Calu3 (cell line): ENCODE measurements around the gene IFT57. TPM values are rescaled to one million over a fixed set of nuclear protein-coding genes. Genes with fewer than 3 reads are reported as not detected.

Source experiments
- BruUV-seq: library from RNA; stranded (reverse); fragments of 400-500 nt; replicated peaks from 2 replicates; lab custom pipeline; 2021; lab: Mats Ljungman, UMichigan
- CTCF ChIA-PET: fragments of 300-600 bp; sonication (Branson Sonifier 250); formaldehyde crosslinking; loops from one replicate; lab custom pipeline; 2022; ENCODE audit warnings: antibody characterized with exemption; lab: Charles Lee
- DNase-seq: peaks from one replicate; pipeline ENCODE4 v3.0.0; 2022
- H3K27ac Mint-ChIP-seq: one replicate; pipeline ENCODE4 v1.8.0; 2022; ENCODE audit warnings: mixed read lengths; ENCODE audit not compliant: unreplicated experiment
- H3K27me3 Mint-ChIP-seq: one replicate; pipeline ENCODE4 v1.8.0; 2022; ENCODE audit warnings: mixed read lengths; ENCODE audit not compliant: unreplicated experiment
- H3K36me3 Mint-ChIP-seq: one replicate; pipeline ENCODE4 v1.8.0; 2022; ENCODE audit warnings: mild to moderate bottlenecking, moderate library complexity, mixed read lengths; ENCODE audit not compliant: insufficient read depth, unreplicated experiment
- H3K4me1 Mint-ChIP-seq: one replicate; pipeline ENCODE4 v1.8.0; 2022; ENCODE audit warnings: mild to moderate bottlenecking, low read depth, mixed read lengths; ENCODE audit not compliant: unreplicated experiment
- H3K4me3 Mint-ChIP-seq: one replicate; pipeline ENCODE4 v1.8.0; 2022; ENCODE audit warnings: mild to moderate bottlenecking, low read depth, moderate library complexity, mixed read lengths; ENCODE audit not compliant: unreplicated experiment
- H3K9me3 Mint-ChIP-seq: one replicate; pipeline ENCODE4 v1.8.0; 2022; ENCODE audit warnings: low read depth, mixed read lengths; ENCODE audit not compliant: unreplicated experiment
- intact Hi-C: fragments of 100-400 bp; cut with micrococcal nuclease; formaldehyde crosslinking; loops from one replicate; pipeline ENCODE4 v1.10.0; 2022; ENCODE audit not compliant: unreplicated experiment
- total RNA-seq: library from RNA; stranded (reverse); gene quantifications from 2 replicates; pipeline ENCODE4 v1.2.3, GENCODE V29; 2022
- TF ChIP-seq, protein P1 (sequence below): fragments of 200-600 bp; IDR thresholded peaks from one replicate; pipeline ENCODE4 v1.8.0; 2022; ENCODE audit warnings: antibody characterized with exemption; ENCODE audit not compliant: unreplicated experiment

IFT57 gene
- total RNA-seq, 1 experiment from 2014 or later = 35.4 TPM

DNA sequence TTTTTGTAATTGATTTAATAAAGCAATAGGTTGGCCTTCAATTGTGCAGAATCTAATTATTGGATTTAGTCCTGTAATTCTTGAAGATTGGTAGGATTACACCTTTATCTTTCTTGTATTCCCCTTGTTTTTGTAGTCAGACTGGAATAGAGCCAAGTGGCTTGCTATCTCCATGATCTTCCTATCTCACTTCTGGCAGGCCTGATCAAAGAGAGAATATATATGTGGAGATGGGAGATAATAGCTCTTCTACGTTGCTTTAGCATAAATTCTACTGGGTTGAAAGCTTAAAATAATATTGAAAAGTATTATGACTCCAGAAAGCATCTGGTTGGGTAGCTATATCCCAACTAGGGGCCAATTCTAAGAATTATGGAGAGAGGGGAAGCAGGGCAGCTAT is 16.9 kb upstream of the IFT57 start:
- Mint-ChIP-seq H3K27ac (no peak overlapping the region), H3K27me3 (no peaks in the 10 kb centered on the region), H3K4me1 (no peaks in the 10 kb centered on the region), H3K36me3 (no peaks in the 10 kb centered on the region), H3K9me3 (peaks cover 2% of the 10 kb centered on the region), H3K4me3 (no peak overlapping the region)
- TF ChIP-seq, protein P1, sequence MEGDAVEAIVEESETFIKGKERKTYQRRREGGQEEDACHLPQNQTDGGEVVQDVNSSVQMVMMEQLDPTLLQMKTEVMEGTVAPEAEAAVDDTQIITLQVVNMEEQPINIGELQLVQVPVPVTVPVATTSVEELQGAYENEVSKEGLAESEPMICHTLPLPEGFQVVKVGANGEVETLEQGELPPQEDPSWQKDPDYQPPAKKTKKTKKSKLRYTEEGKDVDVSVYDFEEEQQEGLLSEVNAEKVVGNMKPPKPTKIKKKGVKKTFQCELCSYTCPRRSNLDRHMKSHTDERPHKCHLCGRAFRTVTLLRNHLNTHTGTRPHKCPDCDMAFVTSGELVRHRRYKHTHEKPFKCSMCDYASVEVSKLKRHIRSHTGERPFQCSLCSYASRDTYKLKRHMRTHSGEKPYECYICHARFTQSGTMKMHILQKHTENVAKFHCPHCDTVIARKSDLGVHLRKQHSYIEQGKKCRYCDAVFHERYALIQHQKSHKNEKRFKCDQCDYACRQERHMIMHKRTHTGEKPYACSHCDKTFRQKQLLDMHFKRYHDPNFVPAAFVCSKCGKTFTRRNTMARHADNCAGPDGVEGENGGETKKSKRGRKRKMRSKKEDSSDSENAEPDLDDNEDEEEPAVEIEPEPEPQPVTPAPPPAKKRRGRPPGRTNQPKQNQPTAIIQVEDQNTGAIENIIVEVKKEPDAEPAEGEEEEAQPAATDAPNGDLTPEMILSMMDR = no peak
- no peak for DNase-seq
- no TSS peak for BruUV-seq
- CTCF ChIA-PET = no interaction called here
- intact Hi-C loops = no loop called here

DNA sequence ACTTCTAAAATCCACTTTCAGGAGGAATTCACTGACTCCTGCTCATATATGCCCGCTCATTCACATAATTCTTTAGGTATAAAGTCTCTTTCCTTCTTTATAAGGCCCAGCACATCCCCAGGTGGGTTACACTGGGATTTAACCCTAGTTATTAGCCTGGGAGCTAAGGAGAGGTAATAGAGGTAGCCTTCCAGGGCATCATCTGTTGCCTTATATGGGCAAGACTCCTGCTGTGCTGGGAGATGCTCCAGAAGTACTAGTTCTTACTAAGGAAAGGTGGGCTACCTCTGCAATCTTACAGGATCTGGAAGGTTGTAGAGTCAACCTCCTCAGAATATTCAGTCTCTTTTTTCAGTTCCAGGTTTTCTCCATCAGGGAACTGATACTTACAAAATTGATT is 13.1 kb upstream of the IFT57 start:
- H3K4me3 Mint-ChIP-seq = no peak overlapping the region
- no peak overlapping the region for H3K27ac Mint-ChIP-seq
- no TSS peak for BruUV-seq
- no peaks in the 10 kb centered on the region for H3K27me3 Mint-ChIP-seq
- no peaks in the 10 kb centered on the region for H3K36me3 Mint-ChIP-seq
- CTCF ChIA-PET = no interaction called here
- intact Hi-C loops = no loop called here
- TF ChIP-seq, protein P1 = no peak
- no peaks in the 10 kb centered on the region for H3K9me3 Mint-ChIP-seq
- H3K4me1 Mint-ChIP-seq = no peaks in the 10 kb centered on the region
- DNase-seq = no peak

DNA sequence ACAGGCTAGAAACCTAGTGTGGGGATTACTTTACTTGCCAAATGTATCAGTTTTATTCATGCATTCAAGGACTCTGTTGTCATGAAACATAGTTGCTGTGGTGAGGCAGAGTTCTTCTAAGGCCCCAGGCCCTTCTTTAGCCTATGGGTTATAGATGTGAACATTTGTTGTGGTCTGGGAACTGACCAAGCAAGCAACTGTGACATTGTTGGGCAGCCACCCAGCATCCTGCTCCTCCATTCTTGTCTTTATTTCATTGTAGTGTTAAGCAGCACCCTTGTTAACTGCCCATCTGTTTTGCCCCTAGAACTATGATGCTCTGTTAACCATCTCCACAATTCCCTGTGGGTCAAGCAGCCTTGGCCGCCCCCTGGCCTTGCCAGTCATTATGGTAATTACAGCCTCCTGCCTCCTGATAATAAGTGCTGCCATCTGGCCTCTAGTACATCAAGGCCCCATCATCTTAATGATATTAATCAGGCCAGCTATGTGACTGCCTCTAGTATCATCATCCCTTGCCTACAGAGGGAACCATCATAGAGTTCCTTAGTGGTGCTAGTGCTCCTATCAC is 12.2 kb upstream of the IFT57 start:
- TF ChIP-seq, protein P1 = no peak
- H3K9me3 Mint-ChIP-seq = no peaks in the 10 kb centered on the region
- BruUV-seq = no TSS peak
- H3K4me3 Mint-ChIP-seq = no peak overlapping the region
- CTCF ChIA-PET = no interaction called here
- no peaks in the 10 kb centered on the region for H3K27me3 Mint-ChIP-seq
- H3K4me1 Mint-ChIP-seq = no peaks in the 10 kb centered on the region
- intact Hi-C loops = no loop called here
- H3K27ac Mint-ChIP-seq = no peak overlapping the region
- no peak for DNase-seq
- H3K36me3 Mint-ChIP-seq = no peaks in the 10 kb centered on the region

DNA sequence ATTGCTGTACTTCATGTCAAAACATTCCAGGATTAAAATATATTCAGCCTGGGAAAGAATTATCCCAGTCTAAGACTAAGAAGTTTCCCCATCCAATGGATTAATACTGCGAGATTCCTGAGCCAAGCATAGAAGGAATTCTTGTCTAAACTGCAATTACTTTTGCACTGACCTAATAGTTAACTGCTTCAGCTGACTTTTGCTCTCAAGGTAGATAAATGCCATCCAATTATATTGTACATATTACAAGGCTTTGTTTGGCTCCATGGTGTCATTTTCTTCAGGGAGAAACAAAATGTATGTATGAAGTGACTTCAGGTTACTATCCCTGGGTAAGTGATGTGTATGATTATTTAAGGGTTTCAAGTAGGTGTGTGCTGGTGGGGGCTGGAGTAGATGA is 6.1 kb upstream of the IFT57 start:
- intact Hi-C loops = loop anchor here (10.0 kb wide), 2 partner anchors 177 to 247 kb away; no protein-coding TSS in a partner anchor
- Mint-ChIP-seq H3K4me3 (no peak overlapping the region), H3K9me3 (no peaks in the 10 kb centered on the region), H3K36me3 (no peaks in the 10 kb centered on the region), H3K4me1 (peaks cover 10% of the 10 kb centered on the region), H3K27me3 (no peaks in the 10 kb centered on the region), H3K27ac (no peak overlapping the region)
- CTCF ChIA-PET = no interaction called here
- TF ChIP-seq, protein P1 = no peak
- DNase-seq = no peak
- BruUV-seq = no TSS peak
